Muscle layer of duodenum (tissue), 2 donors: ENCODE data around the gene WEE2.

Experiments used
- H3K27ac ChIP-seq: one replicate; pipeline ENCODE4 v1.7.0; 2013; ENCODE audit warnings: mild to moderate bottlenecking, low read length
- H3K27me3 ChIP-seq: one replicate; pipeline ENCODE4 v1.7.0; 2013; ENCODE audit warnings: low read depth, mild to moderate bottlenecking, control low read depth, low read length
- H3K36me3 ChIP-seq, 2 donors: one replicate each; pipeline ENCODE4 v1.7.0; 2013; ENCODE audit warnings: low read length in 2 of 2, control low read depth in 1 of 2, mild to moderate bottlenecking in 1 of 2; ENCODE audit not compliant: insufficient read depth in 2 of 2, control insufficient read depth in 1 of 2
- H3K4me1 ChIP-seq, 2 donors: one replicate each; pipeline ENCODE4 v1.7.0; 2013; ENCODE audit warnings: low read length in 2 of 2, mild to moderate bottlenecking in 2 of 2, control low read depth in 1 of 2, moderate library complexity in 1 of 2; ENCODE audit not compliant: insufficient read depth in 2 of 2, control insufficient read depth in 1 of 2
- H3K4me3 ChIP-seq, 2 donors: one replicate each; pipeline ENCODE4 v1.7.0; 2013; ENCODE audit warnings: low read length in 2 of 2, low read depth in 1 of 2, mild to moderate bottlenecking in 1 of 2
- H3K9me3 ChIP-seq, 2 donors: one replicate each; pipeline ENCODE4 v1.7.0; 2013; ENCODE audit warnings: low read length in 2 of 2, control low read depth in 1 of 2, mild to moderate bottlenecking in 1 of 2; ENCODE audit not compliant: control insufficient read depth in 1 of 2
- donor health status: healthy.

The WEE2 gene

GRCh38 chr7:141708351-141708750, at the start of gene WEE2:
Gene WEE2, plus strand, starts transcription at chr7:141708353. Its CDS starts 406 bp downstream, at chr7:141708759.
- Histone ChIP-seq H3K36me3 (no peaks in the 10 kb centered on the region), H3K27ac (no peak within 1 kb of the TSS), H3K4me3 (no peak within 1 kb of the TSS), H3K4me1 (peaks cover 0 to 2% of the 10 kb centered on the region in 2 donors), H3K27me3 (no peaks in the 10 kb centered on the region), H3K9me3 (no peaks in the 10 kb centered on the region)

GRCh38 chr7:141659501-141659900, 48.7 kb upstream of the WEE2 start:
- Histone ChIP-seq H3K27ac (no peak overlapping the region), H3K27me3 (no peaks in the 10 kb centered on the region), H3K36me3 (peaks cover 28 to 52% of the 10 kb centered on the region in 2 donors), H3K4me1 (no peaks in the 10 kb centered on the region), H3K4me3 (no peak overlapping the region), H3K9me3 (no peaks in the 10 kb centered on the region)

- Histone ChIP-seq H3K27me3 (no peaks in the 10 kb centered on the region), H3K4me3 (no peak overlapping the region), H3K36me3 (peaks cover 32 to 59% of the 10 kb centered on the region in 2 donors), H3K4me1 (no peaks in the 10 kb centered on the region), H3K27ac (no peak overlapping the region), H3K9me3 (no peaks in the 10 kb centered on the region)
Measured at GRCh38 chr7:141660259-141660658, 47.9 kb upstream of the WEE2 start.

GRCh38 chr7:141663081-141663849, 44.9 kb upstream of the WEE2 start:
- no peak overlapping the region for H3K4me3 ChIP-seq
- H3K27ac ChIP-seq = no peak overlapping the region
- no peaks in the 10 kb centered on the region for H3K27me3 ChIP-seq
- no peaks in the 10 kb centered on the region for H3K4me1 ChIP-seq
- H3K9me3 ChIP-seq = no peaks in the 10 kb centered on the region
- peaks cover 36 to 72% of the 10 kb centered on the region in 2 donors for H3K36me3 ChIP-seq

GRCh38 chr7:141664450-141664849, 43.7 kb upstream of the WEE2 start:
- no peak overlapping the region for H3K27ac ChIP-seq
- H3K36me3 ChIP-seq = peaks cover 29 to 67% of the 10 kb centered on the region in 2 donors
- H3K4me1 ChIP-seq = no peaks in the 10 kb centered on the region
- H3K27me3 ChIP-seq = no peaks in the 10 kb centered on the region
- H3K4me3 ChIP-seq = no peak overlapping the region
- no peaks in the 10 kb centered on the region for H3K9me3 ChIP-seq

- no peaks in the 10 kb centered on the region for H3K27me3 ChIP-seq
- H3K4me3 ChIP-seq = no peak overlapping the region
- no peak overlapping the region for H3K27ac ChIP-seq
- no peaks in the 10 kb centered on the region for H3K4me1 ChIP-seq
- no peaks in the 10 kb centered on the region for H3K9me3 ChIP-seq
- peaks cover 29 to 57% of the 10 kb centered on the region in 2 donors for H3K36me3 ChIP-seq
Measured at GRCh38 chr7:141665208-141666035, 42.7 kb upstream of the WEE2 start.

GRCh38 chr7:141666071-141666470, 42.1 kb upstream of the WEE2 start:
- Histone ChIP-seq H3K4me1 (no peaks in the 10 kb centered on the region), H3K27me3 (no peaks in the 10 kb centered on the region), H3K9me3 (no peaks in the 10 kb centered on the region), H3K4me3 (no peak overlapping the region), H3K27ac (no peak overlapping the region), H3K36me3 (peaks cover 24 to 55% of the 10 kb centered on the region in 2 donors)

- H3K36me3 ChIP-seq = peaks cover 25 to 45% of the 10 kb centered on the region in 2 donors
- H3K27ac ChIP-seq = no peak overlapping the region
- H3K9me3 ChIP-seq = no peaks in the 10 kb centered on the region
- H3K27me3 ChIP-seq = no peaks in the 10 kb centered on the region
- H3K4me1 ChIP-seq = no peaks in the 10 kb centered on the region
- no peak overlapping the region for H3K4me3 ChIP-seq
Measured at GRCh38 chr7:141668853-141669252, 39.3 kb upstream of the WEE2 start.

- Histone ChIP-seq H3K4me1 (no peaks in the 10 kb centered on the region), H3K4me3 (no peak overlapping the region), H3K36me3 (peaks cover 10 to 20% of the 10 kb centered on the region in 2 donors), H3K27me3 (no peaks in the 10 kb centered on the region), H3K27ac (no peak overlapping the region), H3K9me3 (no peaks in the 10 kb centered on the region)
Measured at GRCh38 chr7:141671705-141672496, 36.3 kb upstream of the WEE2 start.

- H3K4me1 ChIP-seq = no peaks in the 10 kb centered on the region
- H3K27ac ChIP-seq = no peak overlapping the region
- H3K36me3 ChIP-seq = peaks cover 10 to 13% of the 10 kb centered on the region in 2 donors
Measured at GRCh38 chr7:141673346-141673745, 34.8 kb upstream of the WEE2 start.

GRCh38 chr7:141674171-141674671, 33.9 kb upstream of the WEE2 start:
- Histone ChIP-seq H3K9me3 (no peaks in the 10 kb centered on the region), H3K4me1 (no peaks in the 10 kb centered on the region), H3K27me3 (no peaks in the 10 kb centered on the region), H3K27ac (no peak overlapping the region), H3K36me3 (peaks cover 10 to 13% of the 10 kb centered on the region in 2 donors), H3K4me3 (no peak overlapping the region)

More at GRCh38 chr7:141673346-141673745, 34.8 kb upstream of the WEE2 start:
- H3K27me3 ChIP-seq = no peaks in the 10 kb centered on the region
- no peak overlapping the region for H3K4me3 ChIP-seq
- no peaks in the 10 kb centered on the region for H3K9me3 ChIP-seq
